COLO668 (cell line): ENCODE data around the gene NLRP3.
"Not testable (repeated sequence)": the region's sequence is repeated elsewhere in the genome, so short reads cannot be mapped to it uniquely, and the experiment has no call there.

Source experiments
- DNase-seq: peaks from one replicate; lab custom pipeline; 2025; ENCODE audit not compliant: unreplicated experiment; lab: John Stamatoyannopoulos, UW

NLRP3 gene

GRCh38 chr1:247415423-247416361 is at the start of gene NLRP3:
NLRP3 (plus strand) TSS chr1:247416173; CDS start chr1:247418801, 2,628 bp downstream.
- no peak for DNase-seq

- DNase-seq, result not testable (repeated sequence)
Measured at GRCh38 chr1:247366345-247366744, 49.6 kb upstream of the NLRP3 start.

- no peak for DNase-seq
Measured at GRCh38 chr1:247366926-247367645, 48.9 kb upstream of the NLRP3 start.

- DNase-seq, result no peak
Measured at GRCh38 chr1:247367786-247368422, 48.1 kb upstream of the NLRP3 start.

GRCh38 chr1:247368490-247369145 is 47.4 kb upstream of the NLRP3 start:
- no peak for DNase-seq

- no peak for DNase-seq
Measured at GRCh38 chr1:247370786-247371732, 44.9 kb upstream of the NLRP3 start.

- DNase-seq, result no peak
Measured at GRCh38 chr1:247371801-247372259, 44.1 kb upstream of the NLRP3 start.

- peak; percentile 56 for DNase-seq
Measured at GRCh38 chr1:247373721-247374141, 42.2 kb upstream of the NLRP3 start.

GRCh38 chr1:247374651-247375334 is 41.2 kb upstream of the NLRP3 start:
- not testable (repeated sequence) for DNase-seq

GRCh38 chr1:247375747-247376146 is 40.2 kb upstream of the NLRP3 start:
- DNase-seq, result no peak

- DNase-seq, result no peak
Measured at GRCh38 chr1:247376659-247377058, 39.3 kb upstream of the NLRP3 start.

GRCh38 chr1:247377656-247378055 is 38.3 kb upstream of the NLRP3 start:
- DNase-seq, result not testable (repeated sequence)

- DNase-seq, result no peak
Measured at GRCh38 chr1:247378334-247379073, 37.5 kb upstream of the NLRP3 start.

- no peak for DNase-seq
Measured at GRCh38 chr1:247385283-247385682, 30.7 kb upstream of the NLRP3 start.

GRCh38 chr1:247386217-247386616 is 29.8 kb upstream of the NLRP3 start:
- no peak for DNase-seq

GRCh38 chr1:247386687-247387086 is 29.3 kb upstream of the NLRP3 start:
- no peak for DNase-seq

- no peak for DNase-seq
Measured at GRCh38 chr1:247387096-247387495, 28.9 kb upstream of the NLRP3 start.

- no peak for DNase-seq
Measured at GRCh38 chr1:247387565-247387964, 28.4 kb upstream of the NLRP3 start.
